NCI-H345 treated with DMSO at 0.1 percent for 48 hours (cell line): ENCODE measurements around the gene DGKB.

Experiments
- DNase-seq: peaks from one replicate; lab custom pipeline; 2025; ENCODE audit not compliant: unreplicated experiment; lab: John Stamatoyannopoulos, UW

DGKB gene

GRCh38 chr7:14156436-14156835 is 746.1 kb downstream of the DGKB start:
- DNase-seq: no peak

- DNase-seq: no peak
Observed at GRCh38 chr7:14148974-14149373, 753.6 kb downstream of the DGKB start.

- DNase-seq: no peak
Observed at GRCh38 chr7:14147532-14147931, 755.0 kb downstream of the DGKB start.

- DNase-seq: no peak
Observed at GRCh38 chr7:14144538-14144937, 758.0 kb downstream of the DGKB start.

- no peak for DNase-seq
Observed at GRCh38 chr7:14144109-14144508, 758.4 kb downstream of the DGKB start.

GRCh38 chr7:14137676-14138075 is 764.9 kb downstream of the DGKB start:
- DNase-seq: no peak

GRCh38 chr7:14133752-14134151 is 768.8 kb downstream of the DGKB start:
- no peak for DNase-seq

- DNase-seq: no peak
Observed at GRCh38 chr7:14125998-14126397, 776.6 kb downstream of the DGKB start.

GRCh38 chr7:14124716-14125115 is 777.8 kb downstream of the DGKB start:
- DNase-seq: no peak

- DNase-seq: no peak
Observed at GRCh38 chr7:14123923-14124322, 778.6 kb downstream of the DGKB start.

GRCh38 chr7:14115701-14116100 is 786.9 kb downstream of the DGKB start:
- no peak for DNase-seq

- DNase-seq: no peak
Observed at GRCh38 chr7:14104861-14105260, 797.7 kb downstream of the DGKB start.

- no peak for DNase-seq
Observed at GRCh38 chr7:14096159-14096558, 806.4 kb downstream of the DGKB start.

- no peak for DNase-seq
Observed at GRCh38 chr7:14095233-14095950, 807.2 kb downstream of the DGKB start.
